Skeletal muscle satellite cell (primary cell): Measurements from ENCODE around the gene DACT2.

Experiments used
- H3K27me3 ChIP-seq: 2 replicates; pipeline ENCODE4 v1.7.0; 2013; ENCODE audit warnings: low read length; ENCODE audit not compliant: control insufficient read depth, insufficient read depth
- H3K36me3 ChIP-seq: 2 replicates; pipeline ENCODE4 v1.7.0; 2013; ENCODE audit warnings: mild to moderate bottlenecking, control low read depth, low read length; ENCODE audit not compliant: insufficient read depth
- H3K4me1 ChIP-seq: 2 replicates; pipeline ENCODE4 v1.7.0; 2013; ENCODE audit warnings: low read length; ENCODE audit not compliant: control insufficient read depth, insufficient read depth
- H3K4me2 ChIP-seq: 2 replicates; pipeline ENCODE4 v1.7.0; 2013; ENCODE audit warnings: mild to moderate bottlenecking, low read length
- H3K4me3 ChIP-seq: 2 replicates; pipeline ENCODE4 v1.7.0; 2013; ENCODE audit warnings: low read length
- H3K9ac ChIP-seq: 2 replicates; pipeline ENCODE4 v1.7.0; 2013; ENCODE audit warnings: mild to moderate bottlenecking, low read depth, low read length, moderate library complexity
- H3K9me3 ChIP-seq: replicated peaks from 2 replicates; pipeline ENCODE4 v1.7.0; 2013; ENCODE audit warnings: mild to moderate bottlenecking, control low read depth, low read length

The DACT2 gene

GRCh38 chr6:168308390-168309144 lies 11.0 kb downstream of the DACT2 start:
- peaks cover 33% of the 10 kb centered on the region for H3K9me3 ChIP-seq
- H3K4me3 ChIP-seq = no peak overlapping the region
- no peak overlapping the region for H3K9ac ChIP-seq
- H3K27me3 ChIP-seq = no peaks in the 10 kb centered on the region
- no peak overlapping the region for H3K4me2 ChIP-seq
- H3K36me3 ChIP-seq = no peaks in the 10 kb centered on the region
- no peaks in the 10 kb centered on the region for H3K4me1 ChIP-seq

- Histone ChIP-seq H3K27me3 (no peaks in the 10 kb centered on the region), H3K9me3 (peaks cover 33% of the 10 kb centered on the region), H3K9ac (no peak overlapping the region), H3K4me1 (no peaks in the 10 kb centered on the region), H3K4me3 (no peak overlapping the region), H3K36me3 (no peaks in the 10 kb centered on the region), H3K4me2 (no peak overlapping the region)
Measured at GRCh38 chr6:168307695-168308021, 11.9 kb downstream of the DACT2 start.

GRCh38 chr6:168307015-168307694 lies 12.4 kb downstream of the DACT2 start:
- no peaks in the 10 kb centered on the region for H3K4me1 ChIP-seq
- H3K36me3 ChIP-seq = no peaks in the 10 kb centered on the region
- H3K9me3 ChIP-seq = peaks cover 33% of the 10 kb centered on the region
- no peak overlapping the region for H3K9ac ChIP-seq
- no peak overlapping the region for H3K4me2 ChIP-seq
- H3K27me3 ChIP-seq = no peaks in the 10 kb centered on the region
- H3K4me3 ChIP-seq = no peak overlapping the region

- Histone ChIP-seq H3K4me3 (no peak overlapping the region), H3K9me3 (peaks cover 33% of the 10 kb centered on the region), H3K9ac (no peak overlapping the region), H3K36me3 (no peaks in the 10 kb centered on the region), H3K27me3 (no peaks in the 10 kb centered on the region), H3K4me1 (no peaks in the 10 kb centered on the region), H3K4me2 (no peak overlapping the region)
Measured at GRCh38 chr6:168305863-168306262, 13.7 kb downstream of the DACT2 start.

GRCh38 chr6:168305096-168305749 lies 14.4 kb downstream of the DACT2 start:
- Histone ChIP-seq H3K9ac (no peak overlapping the region), H3K4me3 (no peak overlapping the region), H3K9me3 (peaks cover 30% of the 10 kb centered on the region), H3K36me3 (no peaks in the 10 kb centered on the region), H3K4me1 (no peaks in the 10 kb centered on the region), H3K4me2 (no peak overlapping the region), H3K27me3 (no peaks in the 10 kb centered on the region)

- no peaks in the 10 kb centered on the region for H3K36me3 ChIP-seq
- peaks cover 30% of the 10 kb centered on the region for H3K9me3 ChIP-seq
- no peaks in the 10 kb centered on the region for H3K27me3 ChIP-seq
- H3K4me1 ChIP-seq = no peaks in the 10 kb centered on the region
- no peak overlapping the region for H3K4me2 ChIP-seq
- H3K4me3 ChIP-seq = no peak overlapping the region
- no peak overlapping the region for H3K9ac ChIP-seq
Measured at GRCh38 chr6:168304752-168305015, 14.9 kb downstream of the DACT2 start.

- Histone ChIP-seq H3K4me2 (no peak overlapping the region), H3K9me3 (peaks cover 29% of the 10 kb centered on the region), H3K27me3 (no peaks in the 10 kb centered on the region), H3K4me1 (no peaks in the 10 kb centered on the region), H3K36me3 (no peaks in the 10 kb centered on the region), H3K4me3 (no peak overlapping the region), H3K9ac (no peak overlapping the region)
Measured at GRCh38 chr6:168303982-168304751, 15.4 kb downstream of the DACT2 start.

- Histone ChIP-seq H3K4me3 (no peak overlapping the region), H3K4me1 (no peaks in the 10 kb centered on the region), H3K27me3 (no peaks in the 10 kb centered on the region), H3K9me3 (peaks cover 20% of the 10 kb centered on the region), H3K36me3 (no peaks in the 10 kb centered on the region), H3K9ac (no peak overlapping the region), H3K4me2 (no peak overlapping the region)
Measured at GRCh38 chr6:168302534-168302933, 17.0 kb downstream of the DACT2 start.

GRCh38 chr6:168301648-168302398 lies 17.8 kb downstream of the DACT2 start:
- Histone ChIP-seq H3K4me2 (no peak overlapping the region), H3K4me3 (no peak overlapping the region), H3K4me1 (no peaks in the 10 kb centered on the region), H3K9me3 (peaks cover 13% of the 10 kb centered on the region), H3K36me3 (no peaks in the 10 kb centered on the region), H3K9ac (no peak overlapping the region), H3K27me3 (no peaks in the 10 kb centered on the region)

- H3K4me3 ChIP-seq = no peak overlapping the region
- no peaks in the 10 kb centered on the region for H3K27me3 ChIP-seq
- no peak overlapping the region for H3K9ac ChIP-seq
- peaks cover 13% of the 10 kb centered on the region for H3K9me3 ChIP-seq
- no peaks in the 10 kb centered on the region for H3K36me3 ChIP-seq
- no peak overlapping the region for H3K4me2 ChIP-seq
- no peaks in the 10 kb centered on the region for H3K4me1 ChIP-seq
Measured at GRCh38 chr6:168300975-168301647, 18.5 kb downstream of the DACT2 start.
